HepG2 (cell line): ENCODE measurements around the gene ITCH. TPM values are rescaled to one million over a fixed set of nuclear protein-coding genes. Genes with fewer than 3 reads are reported as not detected.
"Not testable (repeated sequence)": the region's sequence is repeated elsewhere in the genome, so short reads cannot be mapped to it uniquely, and the experiment has no call there.

Experiments
- ATAC-seq: fragments of 200-7000 bp; cut with Tn5 transposase; 3 replicates; pipeline ENCODE4 v1.9.1; 2020; ENCODE audit warnings: mild to moderate bottlenecking, moderate library complexity
- BruUV-seq: library from RNA; stranded (reverse); fragments of 400-500 nt; replicated peaks from 2 replicates; lab custom pipeline; 2021; lab: Mats Ljungman, UMichigan
- CTCF ChIA-PET: fragments of 300-600 bp; formaldehyde crosslinking; extraction: SDS; loops from one replicate; lab custom pipeline; 2021; ENCODE audit warnings: low total read pairs, inconsistent platforms, low intra/inter-chr PET ratio; lab: Yijun Ruan, JAX
- POLR2A ChIA-PET: fragments of 350-600 bp; sonication (Branson Sonifier 250); formaldehyde crosslinking; loops from one replicate; lab custom pipeline; 2020; ENCODE audit warnings: antibody characterized with exemption, inconsistent platforms; lab: Yijun Ruan, JAX
- DNase-seq: peaks from one replicate; pipeline ENCODE4 v3.0.0-alpha.2; 2015; ENCODE audit warnings: low spot score
- FAIRE-seq: peaks from 3 replicates; lab custom pipeline; 2011; peaks lifted over from hg19 to GRCh38; lab: Jason Lieb, UNC
- H2AFZ ChIP-seq: one replicate; pipeline ENCODE4 v1.6.1; 2011; ENCODE audit warnings: low read length, inconsistent platforms
- H3K27ac ChIP-seq: fragments of 300-600 bp; 3 replicates; pipeline ENCODE4 v1.8.0; 2011; ENCODE audit warnings: mixed run types, mild to moderate bottlenecking, mixed read lengths, low read length, inconsistent platforms; ENCODE audit not compliant: insufficient read depth; ENCODE audit errors: extremely low read length
- H3K27me3 ChIP-seq, 2 experiments: fragments of 200-600 bp in 1 of 2; 2 replicates in 1 of 2; 3 replicates in 1 of 2; pipeline versions ENCODE4 v1.6.0 to v1.8.0; 2011; ENCODE audit warnings: low read length in 2 of 2, mild to moderate bottlenecking in 2 of 2, moderate library complexity in 2 of 2, inconsistent platforms in 1 of 2; ENCODE audit not compliant: insufficient read depth in 2 of 2, control insufficient read depth in 1 of 2
- H3K36me3 ChIP-seq, 2 experiments: fragments of 200-600 bp in 1 of 2; replicated peaks in 1 of 2; 2 replicates in 1 of 2; 3 replicates in 1 of 2; pipeline versions ENCODE4 v1.5.1 to v1.8.0; 2011; ENCODE audit warnings: low read length in 2 of 2, inconsistent platforms in 1 of 2; ENCODE audit not compliant: insufficient read depth in 2 of 2, control insufficient read depth in 1 of 2
- H3K4me1 ChIP-seq: 2 replicates; pipeline ENCODE4 v1.5.1; 2012; ENCODE audit warnings: low read length, inconsistent platforms; ENCODE audit not compliant: insufficient read depth
- H3K4me2 ChIP-seq: 2 replicates; pipeline ENCODE4 v1.6.0; 2011; ENCODE audit warnings: low read depth, low read length, inconsistent platforms
- H3K4me3 ChIP-seq, 3 experiments: fragments of 200-600 bp in 1 of 3; sonication (generic), shearing (Covaris generic) in 1 of 3; replicated peaks in 1 of 3; 2 replicates each; pipeline ENCODE4 v1.5.1; 2011 to 2016; ENCODE audit warnings: low read length in 3 of 3, inconsistent platforms in 2 of 3, low read depth in 2 of 3, mild to moderate bottlenecking in 2 of 3, control low read depth in 1 of 3, mixed read lengths in 1 of 3; ENCODE audit not compliant: insufficient read depth in 1 of 3
- H3K79me2 ChIP-seq: one replicate; pipeline ENCODE4 v1.6.1; 2011; ENCODE audit warnings: low read length, inconsistent platforms; ENCODE audit not compliant: insufficient read depth
- H3K9ac ChIP-seq: 2 replicates; pipeline ENCODE4 v1.6.0; 2011; ENCODE audit warnings: mild to moderate bottlenecking, low read depth, low read length, inconsistent platforms; ENCODE audit not compliant: insufficient read depth
- H3K9me3 ChIP-seq: 2 replicates; pipeline ENCODE4 v1.5.1; 2012; ENCODE audit warnings: mild to moderate bottlenecking, low read length
- H4K20me1 ChIP-seq: 2 replicates; pipeline ENCODE4 v1.6.0; 2011; ENCODE audit warnings: inconsistent platforms, mild to moderate bottlenecking, low read length, moderate library complexity; ENCODE audit not compliant: insufficient read depth
- CHD4 ChIP-seq: fragments of 200-600 bp; sonication (generic); IDR thresholded peaks from 2 replicates; pipeline ENCODE4 v1.7.0; 2017; ENCODE audit warnings: mild to moderate bottlenecking, low read length, borderline replicate concordance
- SALL1 ChIP-seq: sonication (generic); formaldehyde crosslinking; IDR thresholded peaks from 2 replicates; pipeline ENCODE4 v1.8.0; 2022; ENCODE audit warnings: mild to moderate bottlenecking, missing genetic modification reagents
- SUZ12 ChIP-seq: fragments of 150-350 bp; IDR thresholded peaks from 2 replicates; pipeline ENCODE4 v1.6.1; 2014; ENCODE audit warnings: low read depth, low read length
- TEAD2 ChIP-seq: sonication (generic); formaldehyde crosslinking; IDR thresholded peaks from 2 replicates; pipeline ENCODE4 v1.9.0; 2021; ENCODE audit warnings: missing genetic modification reagents
- ZC3H4 ChIP-seq: sonication (generic); formaldehyde crosslinking; IDR thresholded peaks from 2 replicates; pipeline ENCODE4 v1.4.0; 2020; ENCODE audit warnings: missing genetic modification reagents, borderline replicate concordance
- ZMYM3 ChIP-seq: sonication (generic); formaldehyde crosslinking; IDR thresholded peaks from 2 replicates; pipeline ENCODE4 v1.5.1; 2020; ENCODE audit warnings: mild to moderate bottlenecking, missing genetic modification reagents
- ZNF33A ChIP-seq: sonication (generic); formaldehyde crosslinking; IDR thresholded peaks from 2 replicates; pipeline ENCODE4 v1.5.1; 2020; ENCODE audit warnings: missing genetic modification reagents, mild to moderate bottlenecking, moderate library complexity, borderline replicate concordance
- ZNF446 ChIP-seq: sonication (generic); formaldehyde crosslinking; IDR thresholded peaks from 2 replicates; pipeline ENCODE4 v1.5.0; 2020; ENCODE audit warnings: mild to moderate bottlenecking, missing genetic modification reagents
- ZNF629 ChIP-seq: sonication (generic); formaldehyde crosslinking; conservative IDR thresholded peaks from 2 replicates; pipeline ENCODE4 v1.5.0; 2020; ENCODE audit warnings: missing genetic modification reagents
- ZNF749 ChIP-seq: sonication (generic); formaldehyde crosslinking; IDR thresholded peaks from 2 replicates; pipeline ENCODE4 v1.8.0; 2022; ENCODE audit warnings: mild to moderate bottlenecking, missing genetic modification reagents, moderate library complexity, borderline replicate concordance
- WGBS: methylation state at CpG from one replicate; pipeline ENCODE4 v1.1.6; 2017; ENCODE audit warnings: low lambda C conversion rate; 5-methylcytosine and 5-hydroxymethylcytosine counted together
- in situ Hi-C: cut with HindIII; loops from 2 replicates; pipeline ENCODE4 v1.10.0; 2017; ENCODE audit warnings: low pct_unique_long_range_greater_than_20kb; ENCODE audit not compliant: extremely low pct_ligation_motif_present
- intact Hi-C: fragments of 100-400 bp; cut with micrococcal nuclease; formaldehyde crosslinking; loops from one replicate; pipeline ENCODE4 v1.10.0; 2022; ENCODE audit not compliant: unreplicated experiment
- polyA plus RNA-seq, 8 experiments: library from polyadenylated mRNA; depleted of rRNA in 3 of 8; stranded (reverse) in 7 of 8; unstranded in 1 of 8; fragments of >200 nt; fragmentation: Illumina TruSeq in 4 of 8; extraction: Trizol in 4 of 8; gene quantifications; 2 replicates each; pipeline versions ENCODE4 v1.2.1 to v1.2.3, GENCODE V29; 2011 to 2016; ENCODE audit warnings: low read depth in 4 of 8, missing spikeins in 1 of 8, mixed read lengths in 1 of 8; ENCODE audit not compliant: insufficient read depth in 1 of 8
- total RNA-seq, 5 experiments: library from RNA; depleted of rRNA; stranded (reverse); fragments of >200 nt; fragmentation: Illumina TruSeq; extraction: Trizol; gene quantifications; 2 replicates each; pipeline ENCODE4 v1.2.3, GENCODE V29; 2016; ENCODE audit warnings: low read depth in 1 of 5
- TF ChIP-seq, protein P1 (sequence below): sonication (generic); formaldehyde crosslinking; IDR thresholded peaks from 2 replicates; pipeline ENCODE4 v1.5.0; 2020; ENCODE audit warnings: mild to moderate bottlenecking, missing genetic modification reagents

The ITCH gene
- total and polyA plus RNA-seq, 2 of the 13 experiments (the other 11 are each of a cell fraction or from before 2014, with no cell fraction given): 20.5 to 112 TPM

GRCh38 chr20:34359729-34360128 is 3.3 kb upstream of the ITCH start:
- FAIRE-seq, ATAC-seq, H3K9ac ChIP-seq, BruUV-seq, H2AFZ ChIP-seq, H3K4me2 ChIP-seq, DNase-seq, H3K27ac ChIP-seq, intact Hi-C loops, H3K4me3 ChIP-seq, H3K9me3 ChIP-seq, H3K27me3 ChIP-seq, H3K36me3 ChIP-seq, H4K20me1 ChIP-seq: not testable (repeated sequence)
- ChIA-PET CTCF (interaction anchor here (1.3 kb wide), 1 partner anchor 48 kb away, joined by 3 read pairs; no protein-coding TSS in a partner anchor), POLR2A (interaction anchor here (1.1 kb wide), 1 partner anchor 21 kb away, joined by 3 read pairs; no protein-coding TSS in a partner anchor)
- TF ChIP-seq ZMYM3 (CRISPR knock-in tag) (peak; percentile 51; the same call in 1 of the 2 replicates), ZNF629 (peak; percentile 69)
- Histone ChIP-seq H3K4me1 (peaks cover 25% of the 10 kb centered on the region), H3K79me2 (peaks cover 15% of the 10 kb centered on the region)
- in situ Hi-C loops: loop anchor here (5.0 kb wide), 1 partner anchor 47 kb away; no protein-coding TSS in a partner anchor
- WGBS: 63% methylated on average over 9 of the region's 9 CpGs

DNA sequence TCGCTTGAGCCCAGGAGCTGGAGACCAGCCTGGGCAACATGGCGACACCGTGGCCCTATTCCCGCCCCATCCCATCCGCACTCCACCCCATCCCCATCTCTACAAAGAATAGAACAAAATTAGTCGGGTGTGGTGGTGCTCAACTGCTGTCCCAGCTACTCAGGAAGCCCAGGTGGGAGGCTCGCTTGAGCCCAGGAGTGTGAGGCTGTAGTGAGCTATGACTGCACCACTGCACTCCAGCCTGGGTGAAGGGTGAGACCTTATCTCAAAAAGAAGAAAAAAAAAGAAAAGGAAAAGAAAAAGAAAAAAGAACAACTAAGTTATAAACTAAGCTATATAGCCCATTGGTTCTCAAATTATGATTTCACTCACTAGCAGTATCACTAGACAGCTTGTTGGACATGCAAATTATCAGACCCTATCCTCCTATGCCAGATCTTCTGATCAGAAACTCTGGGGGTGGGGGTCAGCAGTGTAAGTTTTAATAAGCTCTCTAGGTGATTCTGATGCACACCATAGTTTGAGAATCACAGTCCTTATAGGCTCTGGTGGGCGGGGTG is 491 bp upstream of the ITCH start:
- BruUV-seq: TSS peak; percentile 89
- WGBS: 28% methylated on average over 8 of the region's 8 CpGs
- Histone ChIP-seq H3K36me3 (no peaks in the 10 kb centered on the region), H3K4me1 (peaks cover 53% of the 10 kb centered on the region), H3K79me2 (peaks cover 43% of the 10 kb centered on the region), H3K9ac (peak overlapping the region; percentile 92), H4K20me1 (peaks cover 23% of the 10 kb centered on the region), H3K4me3 (peak overlapping the region; percentile 89 to 100 (median 95)), H2AFZ (peak overlapping the region; percentile 13), H3K9me3 (no peaks in the 10 kb centered on the region), H3K4me2 (peak overlapping the region; percentile 90), H3K27ac (peak overlapping the region; percentile 6), H3K27me3 (no peaks in the 10 kb centered on the region; a peak in 1 of 5 replicates)
- ChIA-PET CTCF (interaction anchor here (0.6 to 1.6 kb wide), 4 partner anchors 50 to 114 kb away, joined by 3 to 5 read pairs (median 4); no protein-coding TSS in a partner anchor), POLR2A (interaction anchor here (0.7 to 3.8 kb wide), 33 partner anchors 9 to 369 kb away, joined by 3 to 105 read pairs (median 6); partner anchors contain the start of genes AHCY, DYNLRB1 and PIGU)
- in situ Hi-C loops (loop anchor here (5.0 kb wide), 1 partner anchor 50 kb away; no protein-coding TSS in a partner anchor), intact Hi-C loops (loop anchor here (1.0 to 2.0 kb wide), 2 partner anchors 18 to 50 kb away; no protein-coding TSS in a partner anchor)
- FAIRE-seq: no peak
- DNase-seq: no peak
- ATAC-seq: peak; percentile 38
- TF ChIP-seq ZNF33A: peak; percentile 43; the same call in 1 of the 2 replicates
- TF ChIP-seq SUZ12: no peak
- TF ChIP-seq CHD4: peak; percentile 51; the same call in 1 of the 2 replicates
- peak; percentile 74 for TF ChIP-seq ZNF446 (CRISPR knock-in tag)
- TF ChIP-seq ZC3H4: peak; percentile 56; the same call in 1 of the 2 replicates
- TF ChIP-seq, protein P1, sequence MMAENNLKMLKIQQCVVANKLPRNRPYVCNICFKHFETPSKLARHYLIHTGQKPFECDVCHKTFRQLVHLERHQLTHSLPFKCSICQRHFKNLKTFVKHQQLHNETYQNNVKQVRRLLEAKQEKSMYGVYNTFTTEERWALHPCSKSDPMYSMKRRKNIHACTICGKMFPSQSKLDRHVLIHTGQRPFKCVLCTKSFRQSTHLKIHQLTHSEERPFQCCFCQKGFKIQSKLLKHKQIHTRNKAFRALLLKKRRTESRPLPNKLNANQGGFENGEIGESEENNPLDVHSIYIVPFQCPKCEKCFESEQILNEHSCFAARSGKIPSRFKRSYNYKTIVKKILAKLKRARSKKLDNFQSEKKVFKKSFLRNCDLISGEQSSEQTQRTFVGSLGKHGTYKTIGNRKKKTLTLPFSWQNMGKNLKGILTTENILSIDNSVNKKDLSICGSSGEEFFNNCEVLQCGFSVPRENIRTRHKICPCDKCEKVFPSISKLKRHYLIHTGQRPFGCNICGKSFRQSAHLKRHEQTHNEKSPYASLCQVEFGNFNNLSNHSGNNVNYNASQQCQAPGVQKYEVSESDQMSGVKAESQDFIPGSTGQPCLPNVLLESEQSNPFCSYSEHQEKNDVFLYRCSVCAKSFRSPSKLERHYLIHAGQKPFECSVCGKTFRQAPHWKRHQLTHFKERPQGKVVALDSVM: peak; percentile 90
- TF ChIP-seq SALL1 (CRISPR knock-in tag): peak; percentile 28; the same call in 1 of the 2 replicates
- no peak for TF ChIP-seq TEAD2 (CRISPR knock-in tag)
- TF ChIP-seq ZNF749 (CRISPR knock-in tag): no peak
